Neural cell (in vitro differentiated cells): ENCODE measurements around the gene ZFAND2A. TPM values are rescaled to one million over a fixed set of nuclear protein-coding genes. Genes with fewer than 3 reads are reported as not detected.
"Not testable (repeated sequence)": the region's sequence is repeated elsewhere in the genome, so short reads cannot be mapped to it uniquely, and the experiment has no call there.

Source experiments
- H2AFZ ChIP-seq: fragments of 200-600, 300-800 bp; sonication (generic), shearing (Covaris generic); 2 replicates; pipeline ENCODE4 v1.6.0; 2014; ENCODE audit warnings: low read depth, mild to moderate bottlenecking, antibody characterized with exemption, low read length, moderate library complexity
- H3F3A ChIP-seq: fragments of 200-600 bp; shearing (Covaris generic); 2 replicates; pipeline ENCODE4 v1.6.1; 2016; ENCODE audit warnings: mild to moderate bottlenecking, moderate library complexity, mixed read lengths, antibody characterized with exemption, low read length; ENCODE audit not compliant: insufficient read depth, poor library complexity, severe bottlenecking
- H3K27ac ChIP-seq: fragments of 200-600, 300-800 bp; sonication (generic), shearing (Covaris generic); 2 replicates; pipeline ENCODE4 v1.5.1; 2014; ENCODE audit warnings: mild to moderate bottlenecking, low read length, moderate library complexity
- H3K27me3 ChIP-seq: fragments of 300-800, 200-600 bp; sonication (generic), shearing (Covaris generic); 2 replicates; pipeline ENCODE4 v1.6.0; 2014; ENCODE audit warnings: mild to moderate bottlenecking, low read depth, low read length, moderate library complexity; ENCODE audit not compliant: insufficient read depth
- H3K36me3 ChIP-seq: fragments of 300-800, 200-600 bp; sonication (generic), shearing (Covaris generic); 2 replicates; pipeline ENCODE4 v1.5.1; 2014; ENCODE audit warnings: mild to moderate bottlenecking, antibody characterized with exemption, low read length, moderate library complexity; ENCODE audit not compliant: insufficient read depth
- H3K4me2 ChIP-seq: fragments of 300-800, 200-600 bp; sonication (generic), shearing (Covaris generic); 2 replicates; pipeline ENCODE4 v1.6.0; 2014; ENCODE audit warnings: mild to moderate bottlenecking, low read length
- H3K4me3 ChIP-seq: fragments of 300-800, 200-600 bp; sonication (generic), shearing (Covaris generic); 2 replicates; pipeline ENCODE4 v1.5.1; 2014; ENCODE audit warnings: mild to moderate bottlenecking, low read length, moderate library complexity
- H3K79me2 ChIP-seq: fragments of 200-600 bp; shearing (Covaris generic); replicated peaks from 2 replicates; pipeline ENCODE4 v1.6.0; 2014; ENCODE audit warnings: mild to moderate bottlenecking, low read length, moderate library complexity; ENCODE audit not compliant: insufficient read depth
- H3K9ac ChIP-seq: fragments of 300-800, 200-600 bp; sonication (generic), shearing (Covaris generic); 2 replicates; pipeline ENCODE4 v1.6.1; 2016; ENCODE audit warnings: mild to moderate bottlenecking, low read length, mixed read lengths
- H3K9me2 ChIP-seq: fragments of 200-600 bp; shearing (Covaris generic); 2 replicates; pipeline ENCODE4 v1.6.1; 2016; ENCODE audit warnings: mild to moderate bottlenecking, low read length, mixed read lengths; ENCODE audit not compliant: insufficient read depth
- H3K9me3 ChIP-seq: fragments of 200-600, 300-800 bp; sonication (generic), shearing (Covaris generic); 2 replicates; pipeline ENCODE4 v1.6.1; 2016; ENCODE audit warnings: mild to moderate bottlenecking, mixed run types, low read length, moderate library complexity, mixed read lengths
- H4K20me1 ChIP-seq: fragments of 200-600 bp; shearing (Covaris generic); 2 replicates; pipeline ENCODE4 v1.6.1; 2016; ENCODE audit warnings: mild to moderate bottlenecking, mixed run types; ENCODE audit not compliant: insufficient read depth
- EP300 ChIP-seq: fragments of 450-650 bp; conservative IDR thresholded peaks from 2 replicates; pipeline ENCODE4 v1.6.1; 2014; ENCODE audit warnings: antibody characterized with exemption, mild to moderate bottlenecking, moderate library complexity; ENCODE audit not compliant: poor library complexity, severe bottlenecking
- EZH2 ChIP-seq: fragments of 200-600, 300-800 bp; shearing (Covaris generic), sonication (generic); IDR thresholded peaks from 2 replicates; pipeline ENCODE4 v1.6.1; 2014; ENCODE audit warnings: antibody characterized with exemption, low read length, borderline replicate concordance, mild to moderate bottlenecking; ENCODE audit not compliant: insufficient read depth, poor library complexity, severe bottlenecking
- MXI1 ChIP-seq: fragments of 450-650 bp; conservative IDR thresholded peaks from 2 replicates; pipeline ENCODE4 v1.6.1; 2014; ENCODE audit warnings: antibody characterized with exemption, mild to moderate bottlenecking; ENCODE audit not compliant: poor library complexity, severe bottlenecking
- POLR2AphosphoS5 ChIP-seq: IDR thresholded peaks from 2 replicates; pipeline ENCODE4 v1.6.1; 2012
- RAD21 ChIP-seq: fragments of 450-650 bp; conservative IDR thresholded peaks from 2 replicates; pipeline ENCODE4 v1.6.1; 2014; ENCODE audit warnings: antibody characterized with exemption, mild to moderate bottlenecking, moderate library complexity
- SMC3 ChIP-seq: fragments of 450-650 bp; conservative IDR thresholded peaks from 2 replicates; pipeline ENCODE4 v1.6.1; 2014; ENCODE audit warnings: antibody characterized with exemption, mild to moderate bottlenecking, moderate library complexity; ENCODE audit not compliant: poor library complexity
- TAF1 ChIP-seq: IDR thresholded peaks from 2 replicates; pipeline ENCODE4 v1.6.1; 2012; ENCODE audit warnings: low read depth
- polyA plus RNA-seq: library from polyadenylated mRNA; depleted of rRNA; stranded (reverse); fragments of >200 nt; gene quantifications from 2 replicates; pipeline ENCODE4 v1.2.3, GENCODE V29; 2014
- TF ChIP-seq, protein P1 (sequence below): IDR thresholded peaks from 2 replicates; pipeline ENCODE4 v1.6.1; 2012; ENCODE audit warnings: borderline replicate concordance
- TF ChIP-seq, protein P2 (sequence below): fragments of 450-650 bp; IDR thresholded peaks from 2 replicates; pipeline ENCODE4 v1.5.1; 2014; ENCODE audit warnings: antibody characterized with exemption, mild to moderate bottlenecking, moderate library complexity; ENCODE audit not compliant: poor library complexity, severe bottlenecking

Gene ZFAND2A
- polyA plus RNA-seq, 1 donor from 2014 or later = 69.9 TPM

DNA sequence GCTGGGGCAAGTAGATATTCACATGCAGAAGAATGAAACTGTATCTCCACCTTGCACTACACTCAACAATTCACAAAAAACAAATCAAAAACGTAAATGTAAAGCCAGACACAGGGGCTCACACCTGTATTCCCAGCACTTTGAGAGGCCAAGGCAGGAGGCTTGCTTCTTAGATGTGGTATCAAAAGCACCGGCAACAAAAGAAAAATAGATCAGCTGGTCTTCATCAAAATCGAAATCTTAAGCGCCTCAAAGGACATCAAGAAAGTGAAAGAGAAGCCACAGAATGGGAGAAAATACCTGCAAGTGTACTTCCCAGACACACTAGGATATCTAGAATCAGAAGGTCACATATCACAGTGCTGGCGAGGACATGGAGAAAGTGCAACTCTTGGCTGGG is 40.8 kb downstream of the ZFAND2A start:
- H3K9me2 ChIP-seq = no peaks in the 10 kb centered on the region
- no peaks in the 10 kb centered on the region for H4K20me1 ChIP-seq
- H3K79me2 ChIP-seq = no peaks in the 10 kb centered on the region
- H3K9ac ChIP-seq = no peak overlapping the region
- H3K27me3 ChIP-seq = no peaks in the 10 kb centered on the region
- no peaks in the 10 kb centered on the region for H3F3A ChIP-seq
- H3K9me3 ChIP-seq = no peaks in the 10 kb centered on the region
- H3K4me3 ChIP-seq = no peak overlapping the region
- no peaks in the 10 kb centered on the region for H3K36me3 ChIP-seq
- no peak overlapping the region for H3K27ac ChIP-seq
- H2AFZ ChIP-seq = no peak overlapping the region
- no peak for TF ChIP-seq MXI1
- no peak for TF ChIP-seq EP300
- TF ChIP-seq RAD21 = no peak
- TF ChIP-seq, protein P1, sequence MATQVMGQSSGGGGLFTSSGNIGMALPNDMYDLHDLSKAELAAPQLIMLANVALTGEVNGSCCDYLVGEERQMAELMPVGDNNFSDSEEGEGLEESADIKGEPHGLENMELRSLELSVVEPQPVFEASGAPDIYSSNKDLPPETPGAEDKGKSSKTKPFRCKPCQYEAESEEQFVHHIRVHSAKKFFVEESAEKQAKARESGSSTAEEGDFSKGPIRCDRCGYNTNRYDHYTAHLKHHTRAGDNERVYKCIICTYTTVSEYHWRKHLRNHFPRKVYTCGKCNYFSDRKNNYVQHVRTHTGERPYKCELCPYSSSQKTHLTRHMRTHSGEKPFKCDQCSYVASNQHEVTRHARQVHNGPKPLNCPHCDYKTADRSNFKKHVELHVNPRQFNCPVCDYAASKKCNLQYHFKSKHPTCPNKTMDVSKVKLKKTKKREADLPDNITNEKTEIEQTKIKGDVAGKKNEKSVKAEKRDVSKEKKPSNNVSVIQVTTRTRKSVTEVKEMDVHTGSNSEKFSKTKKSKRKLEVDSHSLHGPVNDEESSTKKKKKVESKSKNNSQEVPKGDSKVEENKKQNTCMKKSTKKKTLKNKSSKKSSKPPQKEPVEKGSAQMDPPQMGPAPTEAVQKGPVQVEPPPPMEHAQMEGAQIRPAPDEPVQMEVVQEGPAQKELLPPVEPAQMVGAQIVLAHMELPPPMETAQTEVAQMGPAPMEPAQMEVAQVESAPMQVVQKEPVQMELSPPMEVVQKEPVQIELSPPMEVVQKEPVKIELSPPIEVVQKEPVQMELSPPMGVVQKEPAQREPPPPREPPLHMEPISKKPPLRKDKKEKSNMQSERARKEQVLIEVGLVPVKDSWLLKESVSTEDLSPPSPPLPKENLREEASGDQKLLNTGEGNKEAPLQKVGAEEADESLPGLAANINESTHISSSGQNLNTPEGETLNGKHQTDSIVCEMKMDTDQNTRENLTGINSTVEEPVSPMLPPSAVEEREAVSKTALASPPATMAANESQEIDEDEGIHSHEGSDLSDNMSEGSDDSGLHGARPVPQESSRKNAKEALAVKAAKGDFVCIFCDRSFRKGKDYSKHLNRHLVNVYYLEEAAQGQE = no peak
- TF ChIP-seq, protein P2, sequence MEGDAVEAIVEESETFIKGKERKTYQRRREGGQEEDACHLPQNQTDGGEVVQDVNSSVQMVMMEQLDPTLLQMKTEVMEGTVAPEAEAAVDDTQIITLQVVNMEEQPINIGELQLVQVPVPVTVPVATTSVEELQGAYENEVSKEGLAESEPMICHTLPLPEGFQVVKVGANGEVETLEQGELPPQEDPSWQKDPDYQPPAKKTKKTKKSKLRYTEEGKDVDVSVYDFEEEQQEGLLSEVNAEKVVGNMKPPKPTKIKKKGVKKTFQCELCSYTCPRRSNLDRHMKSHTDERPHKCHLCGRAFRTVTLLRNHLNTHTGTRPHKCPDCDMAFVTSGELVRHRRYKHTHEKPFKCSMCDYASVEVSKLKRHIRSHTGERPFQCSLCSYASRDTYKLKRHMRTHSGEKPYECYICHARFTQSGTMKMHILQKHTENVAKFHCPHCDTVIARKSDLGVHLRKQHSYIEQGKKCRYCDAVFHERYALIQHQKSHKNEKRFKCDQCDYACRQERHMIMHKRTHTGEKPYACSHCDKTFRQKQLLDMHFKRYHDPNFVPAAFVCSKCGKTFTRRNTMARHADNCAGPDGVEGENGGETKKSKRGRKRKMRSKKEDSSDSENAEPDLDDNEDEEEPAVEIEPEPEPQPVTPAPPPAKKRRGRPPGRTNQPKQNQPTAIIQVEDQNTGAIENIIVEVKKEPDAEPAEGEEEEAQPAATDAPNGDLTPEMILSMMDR = no peak
- no peak for TF ChIP-seq POLR2AphosphoS5
- TF ChIP-seq SMC3 = no peak
- no peak for TF ChIP-seq EZH2
- TF ChIP-seq TAF1 = no peak
- H3K4me2 ChIP-seq = no peak overlapping the region

DNA sequence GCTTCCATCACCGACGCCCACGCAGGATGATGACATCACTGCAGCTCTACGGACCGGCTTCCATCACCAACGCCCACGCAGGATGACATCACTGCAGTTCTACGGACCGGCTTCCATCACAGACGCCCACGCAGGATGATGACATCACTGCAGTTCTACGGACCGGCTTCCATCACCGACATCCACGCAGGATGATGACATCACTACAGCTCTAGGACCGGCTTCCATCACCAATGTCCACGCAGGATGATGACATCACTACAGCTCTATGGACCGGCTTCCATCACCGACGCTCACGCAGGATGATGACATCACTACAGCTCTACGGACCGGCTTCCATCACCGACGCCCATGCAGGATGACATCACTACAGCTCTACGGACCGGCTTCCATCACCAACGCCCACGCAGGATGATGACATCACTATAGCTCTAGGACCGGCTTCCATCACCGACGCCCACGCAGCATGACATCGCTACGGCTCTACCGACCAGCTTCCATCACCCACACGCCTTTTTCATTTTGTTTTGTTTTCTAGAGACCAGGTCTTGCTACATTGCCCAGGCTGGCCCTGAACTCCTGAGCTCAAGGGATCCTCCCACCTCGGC is 42.6 kb downstream of the ZFAND2A start:
- Histone ChIP-seq H4K20me1 (no peaks in the 10 kb centered on the region), H3K9me3 (no peaks in the 10 kb centered on the region), H3K27me3 (no peaks in the 10 kb centered on the region), H3K9me2 (no peaks in the 10 kb centered on the region), H2AFZ (no peak overlapping the region), H3F3A (no peaks in the 10 kb centered on the region), H3K27ac (no peak overlapping the region), H3K79me2 (no peaks in the 10 kb centered on the region), H3K4me2 (no peak overlapping the region), H3K36me3 (no peaks in the 10 kb centered on the region), H3K9ac (no peak overlapping the region), H3K4me3 (no peak overlapping the region)
- no peak for TF ChIP-seq POLR2AphosphoS5

DNA sequence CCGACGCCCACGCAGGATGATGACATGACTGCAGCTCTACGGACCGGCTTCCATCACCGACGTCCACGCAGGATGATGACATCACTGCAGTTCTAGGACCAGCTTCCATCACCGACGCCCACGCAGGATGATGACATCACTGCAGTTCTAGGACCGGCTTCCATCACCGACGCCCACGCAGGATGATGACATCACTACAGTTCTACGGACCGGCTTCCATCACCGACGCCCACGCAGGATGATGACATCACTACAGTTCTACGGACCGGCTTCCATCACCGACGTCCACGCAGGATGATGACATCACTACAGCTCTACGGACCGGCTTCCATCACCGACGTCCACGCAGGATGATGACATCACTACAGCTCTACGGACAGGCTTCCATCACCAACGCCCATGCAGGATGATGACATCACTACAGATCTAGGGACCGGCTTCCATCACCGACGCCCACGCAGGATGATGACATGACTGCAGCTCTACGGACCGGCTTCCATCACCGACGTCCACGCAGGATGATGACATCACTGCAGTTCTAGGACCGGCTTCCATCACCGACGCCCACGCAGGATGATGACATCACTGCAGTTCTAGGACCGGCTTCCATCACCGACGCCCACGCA is 43.5 kb downstream of the ZFAND2A start:
- not testable (repeated sequence) for H3K4me3 ChIP-seq, H3K4me2 ChIP-seq, H4K20me1 ChIP-seq, H3K9me3 ChIP-seq, H3K27me3 ChIP-seq, H3K79me2 ChIP-seq, H3F3A ChIP-seq, H3K9me2 ChIP-seq, H3K36me3 ChIP-seq, H2AFZ ChIP-seq, H3K9ac ChIP-seq, H3K27ac ChIP-seq

DNA sequence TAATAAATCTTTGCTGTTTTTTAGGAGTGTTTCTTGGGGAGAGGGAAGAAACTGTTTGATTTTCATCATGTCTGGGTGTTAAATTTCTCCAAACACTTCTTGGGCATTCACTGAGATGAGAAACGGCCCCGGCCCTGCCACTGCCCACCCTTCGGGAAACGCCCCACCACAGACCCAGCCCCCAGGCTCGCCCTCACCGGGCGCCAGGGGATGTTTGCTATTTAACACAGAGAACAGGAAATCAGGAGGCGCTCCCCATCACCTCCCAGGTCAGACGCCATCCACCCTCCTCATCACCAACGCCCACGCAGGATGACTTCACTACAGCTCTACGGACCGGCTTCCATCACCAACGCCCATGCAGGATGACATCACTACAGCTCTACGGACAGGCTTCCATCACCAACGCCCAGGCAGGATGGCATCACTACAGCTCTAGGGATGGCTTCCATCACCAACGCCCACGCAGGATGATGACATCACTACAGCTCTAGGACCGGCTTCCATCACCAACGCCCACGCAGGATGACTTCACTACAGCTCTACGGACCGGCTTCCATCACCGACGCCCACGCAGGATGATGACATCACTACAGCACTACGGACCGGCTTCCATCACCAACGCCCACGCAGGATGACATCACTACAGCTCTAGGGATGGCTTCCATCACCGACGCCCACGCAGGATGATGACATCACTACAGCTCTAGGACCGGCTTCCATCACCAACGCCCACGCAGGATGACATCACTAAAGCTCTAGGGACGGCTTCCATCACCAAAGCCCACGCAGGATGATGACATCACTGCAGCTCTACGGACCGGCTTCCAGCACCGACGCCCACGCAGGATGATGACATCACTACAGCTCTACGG is 44.6 kb downstream of the ZFAND2A start:
- H3K9ac ChIP-seq, H3K9me3 ChIP-seq, H4K20me1 ChIP-seq, H3K27ac ChIP-seq, H3K27me3 ChIP-seq, H3K36me3 ChIP-seq, H3K79me2 ChIP-seq, H3K9me2 ChIP-seq, H3F3A ChIP-seq, H3K4me3 ChIP-seq, H3K4me2 ChIP-seq, H2AFZ ChIP-seq: not testable (repeated sequence)
